Ovary (tissue), 3 donors: ENCODE data around the gene ICAM3.

Experiments
- POLR2A ChIP-seq: fragments of 450-650 bp; IDR thresholded peaks from one replicate; pipeline ENCODE4 v1.6.1; 2017; ENCODE audit warnings: antibody characterized with exemption, mild to moderate bottlenecking, moderate library complexity
- TF ChIP-seq, protein P1 (sequence below), 3 donors: fragments of 450-650 bp in 2 of 3; fragments of 200-600 bp in 1 of 3; IDR thresholded peaks; one replicate each; pipeline versions ENCODE4 v1.5.1 to v1.8.0; 2016 to 2022; ENCODE audit warnings: antibody characterized with exemption in 3 of 3, mild to moderate bottlenecking in 1 of 3
- donor health status: DM: no; HTN: no; CAD: no.

DNA sequence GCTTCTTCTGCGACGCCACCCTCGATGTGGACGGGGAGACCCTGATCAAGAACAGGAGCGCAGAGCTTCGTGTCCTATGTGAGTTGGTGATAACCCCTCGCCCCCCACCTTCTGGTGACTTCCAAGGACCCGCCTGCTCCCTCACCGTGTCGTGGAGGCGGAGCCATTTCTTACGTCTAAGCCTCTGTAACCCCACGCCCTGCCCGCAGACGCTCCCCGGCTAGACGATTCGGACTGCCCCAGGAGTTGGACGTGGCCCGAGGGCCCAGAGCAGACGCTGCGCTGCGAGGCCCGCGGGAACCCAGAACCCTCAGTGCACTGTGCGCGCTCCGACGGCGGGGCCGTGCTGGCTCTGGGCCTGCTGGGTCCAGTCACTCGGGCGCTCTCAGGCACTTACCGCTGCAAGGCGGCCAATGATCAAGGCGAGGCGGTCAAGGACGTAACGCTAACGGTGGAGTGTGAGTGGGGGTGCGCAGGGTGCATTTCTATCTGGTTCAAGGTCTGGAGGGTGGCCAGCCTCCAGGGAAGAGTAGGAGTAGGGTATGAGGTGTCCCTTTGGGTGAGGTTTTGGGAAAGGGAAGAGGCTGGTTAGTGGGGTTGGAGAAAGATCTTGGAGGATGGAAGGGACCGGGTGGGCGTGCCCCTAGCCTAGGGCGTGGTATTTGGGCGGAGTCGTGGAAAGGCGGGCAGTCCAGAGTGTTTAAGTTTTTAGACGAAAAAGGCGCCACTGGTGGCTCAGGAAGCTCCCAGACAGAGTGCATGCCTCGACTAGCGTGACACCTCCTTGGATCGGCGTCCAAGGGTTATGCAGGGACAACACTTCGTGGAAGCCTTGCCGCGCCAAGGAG is 46.4 kb downstream of the ICAM3 start:
- no peak for TF ChIP-seq POLR2A
- TF ChIP-seq, protein P1, sequence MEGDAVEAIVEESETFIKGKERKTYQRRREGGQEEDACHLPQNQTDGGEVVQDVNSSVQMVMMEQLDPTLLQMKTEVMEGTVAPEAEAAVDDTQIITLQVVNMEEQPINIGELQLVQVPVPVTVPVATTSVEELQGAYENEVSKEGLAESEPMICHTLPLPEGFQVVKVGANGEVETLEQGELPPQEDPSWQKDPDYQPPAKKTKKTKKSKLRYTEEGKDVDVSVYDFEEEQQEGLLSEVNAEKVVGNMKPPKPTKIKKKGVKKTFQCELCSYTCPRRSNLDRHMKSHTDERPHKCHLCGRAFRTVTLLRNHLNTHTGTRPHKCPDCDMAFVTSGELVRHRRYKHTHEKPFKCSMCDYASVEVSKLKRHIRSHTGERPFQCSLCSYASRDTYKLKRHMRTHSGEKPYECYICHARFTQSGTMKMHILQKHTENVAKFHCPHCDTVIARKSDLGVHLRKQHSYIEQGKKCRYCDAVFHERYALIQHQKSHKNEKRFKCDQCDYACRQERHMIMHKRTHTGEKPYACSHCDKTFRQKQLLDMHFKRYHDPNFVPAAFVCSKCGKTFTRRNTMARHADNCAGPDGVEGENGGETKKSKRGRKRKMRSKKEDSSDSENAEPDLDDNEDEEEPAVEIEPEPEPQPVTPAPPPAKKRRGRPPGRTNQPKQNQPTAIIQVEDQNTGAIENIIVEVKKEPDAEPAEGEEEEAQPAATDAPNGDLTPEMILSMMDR (IDR thresholded peaks at IDR 0.05): no peak
